GM19395 (cell line): ENCODE results near the gene ZMYND15.

Experiments
- ATAC-seq: cut with Tn5 transposase; IDR thresholded peaks from one replicate; pipeline ENCODE4 v1.9.1; 2021; ENCODE audit warnings: mild to moderate bottlenecking, moderate library complexity; ENCODE audit not compliant: unreplicated experiment

The ZMYND15 gene

GRCh38 chr17:4715063-4715744, 24.4 kb upstream of the ZMYND15 start:
- ATAC-seq = no peak

DNA sequence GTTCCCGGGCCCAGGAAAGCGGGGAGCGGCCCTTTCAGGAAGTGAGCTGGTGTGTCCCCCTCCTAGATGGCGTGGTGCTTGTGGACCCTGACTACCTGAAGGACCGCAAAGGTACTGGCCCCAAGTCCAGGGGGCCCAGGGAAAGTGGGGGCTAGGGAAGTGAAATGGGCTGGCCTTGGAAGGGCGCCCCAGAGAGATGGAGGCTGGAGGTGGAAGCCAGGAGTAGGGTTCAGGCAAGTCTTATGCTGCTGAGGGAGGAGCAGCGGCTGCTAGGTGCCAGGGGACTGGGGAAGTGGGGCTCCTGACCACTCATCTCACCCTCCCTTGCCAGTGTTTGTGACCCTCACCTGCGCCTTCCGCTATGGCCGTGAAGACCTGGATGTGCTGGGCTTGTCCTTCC, 23.6 kb upstream of the ZMYND15 start:
- ATAC-seq = no peak

- no peak for ATAC-seq
These were observed 21.8 kb upstream of the ZMYND15 start for GRCh38 chr17:4717791-4718190.

- no peak for ATAC-seq
These were observed 21.4 kb upstream of the ZMYND15 start for GRCh38 chr17:4718276-4718675.

- no peak for ATAC-seq
These were observed 20.5 kb upstream of the ZMYND15 start for GRCh38 chr17:4719146-4719545.

GRCh38 chr17:4719684-4720221, 19.9 kb upstream of the ZMYND15 start:
- no peak for ATAC-seq

DNA sequence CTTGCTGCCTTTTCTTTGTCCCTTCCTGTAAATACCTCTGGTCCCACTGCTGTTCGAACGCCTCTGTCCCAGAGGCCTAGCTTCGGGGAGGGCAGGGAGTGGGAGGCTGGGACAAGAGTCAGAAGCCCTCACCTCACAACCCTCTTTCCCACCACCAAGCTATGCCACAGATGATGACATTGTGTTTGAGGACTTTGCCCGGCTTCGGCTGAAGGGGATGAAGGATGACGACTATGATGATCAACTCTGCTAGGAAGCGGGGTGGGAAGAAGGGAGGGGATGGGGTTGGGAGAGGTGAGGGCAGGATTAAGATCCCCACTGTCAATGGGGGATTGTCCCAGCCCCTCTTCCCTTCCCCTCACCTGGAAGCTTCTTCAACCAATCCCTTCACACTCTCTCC, 18.8 kb upstream of the ZMYND15 start:
- ATAC-seq = no peak

GRCh38 chr17:4721203-4722135, 18.2 kb upstream of the ZMYND15 start:
- no peak for ATAC-seq

GRCh38 chr17:4722678-4723240, 16.9 kb upstream of the ZMYND15 start:
- no peak for ATAC-seq

DNA sequence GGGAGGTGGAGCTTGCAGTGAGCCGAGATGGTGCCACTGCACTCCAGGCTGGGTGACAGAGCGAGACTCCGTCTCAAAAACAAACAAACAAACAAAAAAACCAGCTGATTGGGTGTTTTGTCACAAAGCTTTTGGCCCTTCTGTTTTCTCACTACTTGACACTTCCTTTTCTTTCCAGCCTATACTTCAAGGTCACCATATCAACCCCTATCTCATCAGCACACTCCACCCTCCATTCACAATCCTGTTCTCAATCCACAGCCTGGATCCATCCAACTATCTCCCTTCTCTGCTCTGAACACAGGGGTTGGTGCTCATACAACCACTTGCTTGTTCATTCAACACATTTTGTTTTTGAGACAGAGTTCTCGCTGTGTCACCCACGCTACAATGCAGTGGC, 15.0 kb upstream of the ZMYND15 start:
- no peak for ATAC-seq

DNA sequence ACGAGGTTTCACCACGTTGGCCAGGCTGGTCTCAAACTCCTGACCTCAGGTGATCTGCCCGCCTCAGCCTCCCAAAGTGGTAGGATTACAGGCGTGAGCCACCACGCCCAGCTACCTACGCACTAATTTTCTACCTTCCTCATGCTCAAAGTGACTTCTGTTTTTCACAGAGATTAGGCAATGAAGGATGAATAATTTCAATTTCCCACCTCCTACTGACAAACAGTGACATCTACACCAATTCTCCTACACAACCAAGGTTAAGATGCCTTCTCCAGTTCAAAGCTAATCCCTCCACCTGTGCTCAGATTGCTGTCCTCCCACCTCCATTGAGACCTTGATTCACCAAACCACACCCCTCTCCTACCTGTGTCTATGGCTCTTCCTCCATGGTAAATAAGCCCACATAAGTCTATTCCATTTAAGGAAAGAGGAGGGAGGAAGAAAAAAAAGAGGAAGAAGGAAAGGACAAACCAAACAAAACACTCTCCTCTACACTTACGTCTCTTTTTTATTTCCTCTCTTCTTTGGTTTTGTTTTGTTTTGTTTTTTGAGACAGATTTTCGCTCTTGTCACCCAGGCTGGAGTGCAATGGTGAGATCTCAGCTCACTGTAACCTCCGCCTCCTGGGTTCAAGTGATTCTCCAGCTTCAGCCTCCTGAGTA, 13.9 kb upstream of the ZMYND15 start:
- no peak for ATAC-seq

DNA sequence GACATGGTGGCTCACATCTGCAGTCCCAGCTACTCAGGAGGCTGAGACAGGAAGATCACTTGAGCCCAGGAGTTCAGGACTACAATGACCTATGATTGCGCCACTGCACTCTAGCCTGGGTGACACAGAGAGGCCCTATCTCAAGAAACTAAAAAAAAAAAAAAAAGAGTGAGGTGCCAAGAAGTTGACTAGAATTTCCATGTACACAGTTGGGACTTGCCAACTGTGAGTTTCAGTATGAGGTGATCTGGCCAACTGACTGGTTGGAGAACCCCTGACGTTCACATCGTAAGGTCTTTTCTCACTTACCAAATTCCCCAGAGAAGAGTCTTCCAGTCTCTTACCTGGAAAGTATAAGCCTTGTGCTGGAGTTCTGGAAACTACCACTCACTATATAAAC, 11.5 kb upstream of the ZMYND15 start:
- no peak for ATAC-seq

DNA sequence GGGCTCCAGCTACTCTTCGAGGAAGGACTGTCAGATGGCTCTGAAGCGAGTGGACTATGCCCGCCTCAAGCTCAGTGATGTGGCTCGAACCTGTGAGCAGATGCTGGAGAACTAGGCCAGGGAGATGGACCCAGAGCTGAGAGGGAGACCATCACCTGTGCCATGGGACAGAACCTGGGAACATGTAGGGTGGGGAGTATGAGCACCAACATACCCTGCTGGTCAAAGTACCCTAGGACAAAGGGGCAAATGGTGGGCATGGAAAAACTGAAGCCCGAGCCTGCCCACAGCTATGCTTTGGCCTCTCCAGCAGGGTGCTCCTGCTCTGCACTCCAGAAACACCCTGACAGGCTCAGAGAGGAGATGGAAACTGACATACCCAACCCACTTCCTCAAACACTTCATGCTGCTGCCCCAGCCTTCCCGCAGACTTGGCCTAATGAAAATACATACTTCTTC, 6.5 kb upstream of the ZMYND15 start:
- no peak for ATAC-seq

- no peak for ATAC-seq
These were observed 4.7 kb upstream of the ZMYND15 start for GRCh38 chr17:4734857-4735475.

GRCh38 chr17:4735876-4736651, 3.6 kb upstream of the ZMYND15 start:
- ATAC-seq = no peak

- no peak for ATAC-seq
These were observed 1.2 kb upstream of the ZMYND15 start for GRCh38 chr17:4738136-4739121.

DNA sequence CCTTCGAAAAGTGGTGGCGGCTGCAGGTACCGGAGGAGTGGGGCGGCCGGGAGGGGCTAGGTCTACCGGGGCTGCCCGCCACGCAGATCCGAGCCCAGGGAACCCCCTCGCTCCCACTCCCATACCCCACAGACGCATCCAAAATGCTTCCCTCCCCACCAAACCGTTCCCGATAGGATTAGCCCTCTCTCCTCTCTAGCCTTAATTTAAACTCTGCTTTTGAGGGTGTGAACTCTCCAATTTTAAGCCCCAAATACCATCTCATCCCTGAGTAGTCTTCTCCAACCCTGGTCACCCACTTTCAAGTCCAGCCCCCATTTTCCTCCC, 355 bp downstream of the ZMYND15 start:
- ATAC-seq = no peak

DNA sequence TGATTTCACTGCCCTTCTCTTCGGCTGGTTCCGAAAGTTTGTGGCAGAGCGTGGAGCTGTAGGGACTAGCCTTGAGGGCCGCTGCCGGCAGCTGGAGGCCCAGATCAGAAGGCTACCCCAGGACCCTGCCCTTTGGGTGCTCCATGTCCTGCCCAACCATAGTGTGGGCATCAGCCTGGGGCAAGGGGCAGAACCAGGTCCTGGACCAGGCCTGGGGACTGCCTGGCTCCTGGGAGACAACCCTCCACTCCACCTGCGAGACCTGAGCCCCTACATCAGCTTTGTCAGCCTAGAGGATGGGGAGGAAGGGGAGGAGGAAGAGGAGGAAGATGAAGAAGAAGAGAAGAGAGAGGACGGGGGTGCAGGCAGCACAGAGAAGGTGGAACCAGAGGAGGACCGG, 951 bp downstream of the ZMYND15 start:
- no peak for ATAC-seq

DNA sequence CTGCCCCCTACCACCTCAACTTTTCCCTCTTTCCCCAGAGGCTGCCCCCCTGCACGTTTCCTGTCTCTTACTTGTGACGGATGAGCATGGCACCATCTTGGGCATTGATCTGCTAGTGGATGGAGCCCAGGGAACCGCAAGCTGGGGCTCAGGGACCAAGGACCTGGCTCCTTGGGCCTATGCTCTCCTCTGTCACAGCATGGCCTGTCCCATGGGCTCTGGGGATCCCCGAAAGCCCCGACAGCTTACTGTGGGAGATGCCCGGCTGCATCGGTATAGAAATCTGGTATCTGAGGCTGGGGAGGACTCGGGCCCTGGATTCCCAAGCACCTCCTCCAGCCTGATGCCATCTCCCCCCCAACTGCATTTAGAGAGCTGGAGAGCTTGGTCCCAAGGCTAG, 1.9 kb downstream of the ZMYND15 start:
- ATAC-seq = no peak
